ENCODE measurements around the gene PDE6A.
"Not testable (repeated sequence)": the region's sequence is repeated elsewhere in the genome, so short reads cannot be mapped to it uniquely, and the experiment has no call there.

The PDE6A gene

DNA sequence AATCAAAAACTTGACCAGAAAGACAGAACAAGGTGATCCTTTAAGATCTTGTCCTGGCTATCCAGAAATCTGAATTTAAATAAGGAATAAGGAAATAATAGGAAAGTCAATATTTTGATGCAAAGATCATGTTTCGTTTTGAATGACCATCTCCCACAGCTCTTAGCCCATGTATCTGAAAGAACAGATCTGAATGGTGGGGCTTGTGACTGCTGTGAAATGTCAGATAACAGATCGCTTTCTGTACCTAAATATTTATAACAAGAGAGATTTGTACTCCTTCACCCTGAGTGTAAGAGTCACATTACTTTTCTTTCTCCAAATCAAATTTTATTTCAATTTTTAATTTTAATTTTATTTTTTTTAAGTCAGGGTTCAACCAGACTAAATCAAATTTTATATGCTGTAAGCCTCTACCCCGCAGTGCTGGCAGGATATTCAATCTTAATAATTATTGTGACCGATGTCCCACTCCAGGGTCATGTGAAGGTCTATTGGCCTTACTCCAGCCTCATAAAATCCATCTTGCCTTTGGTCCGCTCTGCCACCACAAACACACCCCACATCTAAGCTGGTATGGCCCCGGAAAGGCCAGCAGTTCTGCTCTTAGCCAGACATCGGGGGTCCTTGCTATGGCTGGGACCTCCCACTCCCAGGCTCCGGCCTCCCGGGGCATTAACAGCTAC is 9.0 kb upstream of the PDE6A start:
- no peak for DNase-seq (ENCODE audit: low read depth in 2 of 2)

DNA sequence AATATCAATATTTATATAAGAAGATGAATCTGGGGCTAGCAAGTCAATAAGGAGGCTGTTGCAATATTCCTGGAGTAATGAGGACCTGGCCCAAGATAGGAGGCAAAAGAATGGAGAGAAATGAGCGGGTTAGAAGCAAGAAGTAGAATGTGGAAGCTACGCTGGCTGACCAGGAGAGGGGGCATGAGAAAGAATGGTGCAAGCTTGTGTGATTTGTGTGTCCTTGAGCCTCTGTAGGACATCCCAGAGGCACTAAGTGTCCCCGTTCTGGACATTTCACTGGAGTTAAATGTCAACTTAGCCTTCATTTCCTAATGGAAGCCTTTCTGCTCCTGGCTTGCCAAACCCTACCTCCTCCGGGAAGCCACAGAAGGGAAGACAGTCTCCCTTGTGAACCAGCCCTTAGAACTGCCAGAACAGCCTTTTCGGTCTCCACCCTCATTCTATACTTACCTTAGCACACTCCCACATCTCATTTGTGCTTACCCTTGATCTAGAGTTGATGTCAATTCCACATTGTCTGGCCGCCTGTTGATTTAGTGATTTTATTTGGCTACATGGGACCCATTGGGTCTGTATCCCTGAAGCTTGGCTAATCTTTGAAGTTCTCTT is 6.7 kb upstream of the PDE6A start:
- DNase-seq (ENCODE audit: low read depth in 2 of 2) = no peak

DNA sequence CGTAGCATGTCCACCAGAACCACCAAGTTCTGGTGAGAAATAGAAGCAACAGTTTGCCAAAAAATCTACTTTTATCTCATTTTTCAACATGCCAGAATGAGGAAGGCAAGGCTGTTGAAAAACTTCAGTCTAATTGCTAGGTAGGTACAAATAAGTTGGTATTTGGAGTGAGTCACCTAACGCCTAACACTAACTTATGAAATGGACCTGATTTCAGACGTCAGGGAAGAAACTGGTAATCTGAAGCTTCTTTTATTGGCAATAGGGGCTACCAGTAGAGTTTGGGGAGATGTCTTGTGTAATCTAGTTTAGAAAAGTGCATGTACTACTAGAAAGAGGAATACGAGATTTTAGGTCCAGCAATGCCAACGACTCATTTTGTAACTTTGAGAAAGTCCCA is 4.4 kb upstream of the PDE6A start:
- DNase-seq (ENCODE audit: low read depth in 2 of 2) = no peak

DNA sequence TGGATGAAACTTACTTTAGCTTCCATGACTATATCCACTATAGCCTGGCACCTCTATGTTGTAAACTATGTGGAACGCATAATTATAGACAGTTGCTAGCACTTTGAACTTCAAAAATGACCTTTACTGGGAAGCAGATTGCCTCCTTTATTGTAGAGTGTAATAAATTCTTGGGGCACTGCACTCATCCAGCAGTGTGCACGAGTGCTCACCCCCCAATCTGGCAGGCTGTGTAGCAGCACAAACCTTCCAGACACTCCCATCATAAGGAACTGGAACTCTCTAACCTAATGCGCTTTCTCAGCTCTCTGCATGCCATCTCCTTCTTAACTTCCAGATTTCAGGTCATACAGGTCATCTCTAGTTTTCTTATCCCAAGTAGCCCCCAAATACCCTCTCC is 1.5 kb upstream of the PDE6A start:
- DNase-seq (ENCODE audit: low read depth in 2 of 2) = no peak

DNA sequence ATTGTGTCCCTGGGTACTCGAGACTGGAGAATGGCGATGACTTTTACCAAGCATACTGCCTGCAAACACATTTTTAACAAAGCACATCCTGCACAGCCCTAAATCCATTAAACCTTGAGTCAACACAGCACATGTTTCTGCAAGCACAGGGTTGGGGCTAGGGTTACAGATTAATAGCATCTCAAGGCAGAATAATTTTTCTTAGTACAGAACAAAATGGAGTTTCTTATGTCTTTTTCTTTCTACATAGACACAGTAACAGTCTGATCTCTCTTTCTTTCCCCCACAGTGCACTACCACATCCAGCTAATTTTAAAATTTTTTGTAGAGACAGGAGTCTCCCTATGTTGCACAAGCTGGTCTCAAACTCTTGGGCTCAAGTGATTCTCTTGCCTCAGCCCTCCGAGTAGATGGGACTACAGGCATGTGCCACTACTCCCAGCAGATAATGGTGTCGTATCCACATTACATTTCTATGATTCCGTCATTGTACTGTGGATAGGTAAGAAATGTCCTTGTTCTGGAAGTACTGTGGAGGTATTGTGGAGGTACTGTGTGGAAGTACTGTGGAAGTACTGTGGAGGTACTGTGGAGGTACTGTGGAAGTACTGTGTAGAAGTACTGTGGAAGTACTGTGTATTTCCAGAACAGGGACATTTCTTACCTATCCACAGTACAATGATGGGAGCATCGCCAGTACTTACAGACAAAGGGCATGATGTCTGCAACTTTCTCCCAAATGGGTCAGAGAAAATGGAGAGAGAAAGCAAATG is 1.2 kb downstream of the PDE6A start:
- not testable (repeated sequence) for DNase-seq (ENCODE audit: low read depth in 2 of 2)

DNA sequence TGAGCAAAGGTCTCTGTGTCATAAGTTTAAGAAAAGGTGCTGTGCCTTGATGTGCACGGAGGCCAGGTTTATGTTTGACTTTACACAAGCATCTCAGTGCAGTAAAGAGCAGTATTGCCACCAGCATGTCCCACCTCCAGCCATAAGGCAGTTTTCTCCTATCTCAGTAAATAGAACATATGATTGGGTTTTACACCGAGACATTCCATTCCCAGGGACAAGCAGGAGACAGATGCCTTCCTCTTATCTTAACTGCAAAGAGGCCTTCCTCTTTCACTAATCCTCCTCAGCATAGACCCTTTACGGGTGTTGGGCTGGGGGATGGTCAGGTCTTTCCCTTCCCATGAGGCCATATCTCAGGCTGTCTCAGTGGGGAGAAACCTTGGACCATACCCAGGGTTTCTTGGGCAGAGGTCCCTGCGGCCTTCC is 1.8 kb downstream of the PDE6A start:
- DNase-seq (ENCODE audit: low read depth in 2 of 2) = not testable (repeated sequence)

DNA sequence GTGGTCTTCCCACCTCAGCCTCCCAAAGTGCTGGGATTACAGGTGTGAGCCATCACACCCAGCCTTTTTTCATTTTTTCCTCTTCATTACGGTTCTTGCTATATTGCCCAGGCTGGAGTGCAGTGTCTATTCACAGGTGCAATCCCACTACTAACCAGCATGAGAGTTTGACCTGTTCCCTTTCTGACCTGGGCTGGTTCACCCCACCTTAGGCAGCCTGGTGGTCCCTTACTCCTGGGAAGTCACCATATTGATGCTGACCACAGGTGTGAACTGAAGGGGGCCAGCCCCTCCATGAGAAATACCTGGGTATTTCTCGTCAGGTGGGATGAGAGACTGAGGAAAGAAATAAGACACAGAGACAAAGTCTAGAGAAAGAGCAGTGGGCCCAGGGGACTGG is 2.4 kb downstream of the PDE6A start:
- DNase-seq (ENCODE audit: low read depth in 2 of 2) = no peak

DNA sequence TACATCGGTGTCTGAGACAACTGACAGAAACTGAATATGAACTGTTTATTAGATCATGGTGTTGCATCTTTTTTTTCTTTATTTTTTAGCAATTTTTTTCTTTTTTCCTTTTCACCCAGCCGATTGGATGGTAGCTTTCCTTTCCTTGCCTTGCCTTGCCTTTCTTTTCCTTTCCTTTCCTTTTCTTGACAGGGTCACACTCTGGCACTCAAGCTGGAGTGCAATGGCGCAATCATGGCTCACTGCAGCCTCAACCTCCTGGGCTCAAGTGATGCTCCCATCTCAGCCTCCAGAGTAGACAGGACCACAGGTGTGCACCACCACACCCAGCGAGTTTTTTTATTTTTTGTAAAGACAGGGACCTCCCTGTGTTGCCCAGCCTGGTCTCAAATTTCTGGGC is 2.8 kb downstream of the PDE6A start:
- DNase-seq (ENCODE audit: low read depth in 2 of 2) = no peak

DNA sequence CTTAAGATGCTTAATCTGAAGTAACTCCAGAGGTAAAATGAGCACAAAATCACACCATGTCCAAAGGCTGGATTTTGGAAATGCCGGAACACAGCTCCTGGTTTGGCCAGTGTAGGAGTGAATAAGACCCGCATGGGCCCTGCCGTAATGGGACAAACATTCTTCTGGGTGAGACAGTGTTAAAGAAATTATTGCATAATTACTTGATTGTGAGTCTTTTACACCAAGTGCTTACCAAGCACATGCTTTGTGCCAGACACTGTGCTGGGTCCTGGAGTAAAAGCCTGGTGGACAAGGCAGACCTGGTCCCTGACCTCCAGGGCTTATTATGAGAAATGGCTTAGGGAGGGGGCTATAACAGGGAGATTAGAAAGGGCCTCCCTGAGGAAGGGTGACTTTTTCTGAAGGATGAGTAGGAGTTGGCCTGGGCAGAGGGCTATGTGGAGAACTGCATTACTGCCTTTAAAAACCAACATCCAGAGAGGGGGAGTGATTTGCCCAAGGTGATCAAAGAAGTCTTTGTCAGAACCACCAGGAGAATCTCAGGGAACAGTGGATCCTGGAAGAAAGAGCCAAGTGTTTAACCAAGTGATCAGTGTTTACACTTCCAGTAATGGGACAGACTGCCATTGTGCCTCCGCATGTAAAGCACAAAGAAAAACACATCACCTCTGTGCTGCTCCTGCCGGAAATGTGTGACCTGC is 3.5 kb downstream of the PDE6A start:
- no peak for DNase-seq (ENCODE audit: low read depth in 2 of 2)

DNA sequence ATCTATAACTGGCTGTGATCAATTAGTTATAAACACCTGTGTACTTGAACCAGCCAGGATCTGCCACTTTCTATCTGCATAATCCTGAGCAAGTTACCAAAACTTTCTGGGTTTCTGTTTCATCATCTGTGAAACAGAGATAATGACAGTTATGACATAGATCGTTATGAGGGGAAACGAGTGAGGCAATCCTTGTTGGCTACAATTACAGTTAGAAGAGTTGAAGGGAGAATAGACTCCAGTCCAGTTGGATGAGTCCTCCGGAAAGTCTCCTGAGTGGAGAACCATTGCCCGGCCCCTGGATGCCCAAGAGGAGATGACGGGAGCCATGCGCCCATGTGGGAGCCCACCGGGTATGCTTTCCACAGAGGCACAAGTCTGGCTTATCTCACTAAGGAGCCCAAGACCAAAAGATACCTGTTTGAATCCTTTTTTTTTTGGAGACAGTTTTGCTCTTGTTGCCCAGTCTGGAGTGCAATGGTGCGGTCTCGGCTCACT is 4.5 kb downstream of the PDE6A start:
- DNase-seq (ENCODE audit: low read depth in 2 of 2) = no peak

DNA sequence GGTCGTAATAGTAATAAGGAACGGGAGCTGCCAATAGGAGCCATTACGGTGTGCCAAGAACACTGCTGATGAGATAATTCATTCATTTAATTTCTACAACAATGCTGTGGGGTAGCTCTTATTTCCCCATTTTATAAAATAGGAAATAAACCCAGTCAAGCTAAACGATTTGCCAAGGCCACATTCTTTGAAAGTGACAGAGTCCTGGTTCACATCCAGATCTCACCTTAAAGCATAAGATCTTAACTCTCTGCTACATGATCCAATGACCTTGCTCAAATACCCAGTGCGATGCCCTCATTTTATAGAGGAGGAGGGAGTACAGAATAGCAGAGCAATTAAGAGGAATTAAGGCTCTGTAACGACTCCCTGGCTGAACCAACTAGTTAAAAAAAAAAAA is 5.0 kb downstream of the PDE6A start:
- DNase-seq (ENCODE audit: low read depth in 2 of 2) = no peak

DNA sequence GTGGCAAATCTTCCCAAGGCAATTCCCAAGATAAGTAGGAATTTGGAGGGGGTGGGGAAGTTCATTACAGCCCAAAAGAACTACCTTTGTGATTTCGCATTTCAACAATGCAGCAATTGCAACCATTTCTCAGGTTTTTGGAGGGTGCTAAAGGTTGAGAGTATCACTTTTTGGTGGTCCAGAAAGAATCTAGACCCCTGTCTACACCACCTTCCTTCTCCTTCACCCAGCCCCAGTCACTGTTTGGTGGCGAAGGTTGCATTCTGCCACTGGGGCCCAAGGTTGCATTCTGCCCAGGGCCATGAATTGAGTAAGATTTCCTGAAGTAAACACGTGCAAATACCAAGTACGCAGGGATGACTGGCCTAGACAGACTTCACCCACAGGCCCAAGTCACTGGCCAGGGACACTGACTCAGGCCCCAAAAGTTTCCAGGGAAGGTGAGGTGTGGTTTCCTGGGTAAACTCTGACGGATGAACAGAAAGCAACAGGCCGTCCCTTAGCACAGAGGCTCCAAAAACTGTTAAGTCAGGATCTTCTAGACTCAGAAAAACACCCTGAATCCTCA is 5.7 kb downstream of the PDE6A start:
- no peak for DNase-seq (ENCODE audit: low read depth in 2 of 2)

DNA sequence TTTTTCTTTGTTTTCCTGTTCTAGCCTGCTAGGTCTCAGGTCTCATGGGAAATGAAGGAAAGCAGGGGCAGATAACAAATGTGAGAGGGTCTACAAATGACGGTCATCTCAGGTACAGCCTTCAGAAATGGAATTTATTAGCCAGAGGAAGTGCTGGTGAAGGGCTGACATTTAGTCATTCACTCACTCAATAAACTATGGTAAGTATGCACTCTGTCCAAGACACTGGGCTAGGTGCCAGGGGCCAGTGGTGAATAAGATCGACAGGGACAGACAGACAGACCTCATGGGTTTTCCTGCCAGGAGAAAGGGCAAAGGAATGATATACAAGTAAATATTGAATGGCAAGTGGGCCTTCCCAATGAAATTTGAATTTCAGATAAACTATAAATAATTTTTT is 6.3 kb downstream of the PDE6A start:
- no peak for DNase-seq (ENCODE audit: low read depth in 2 of 2)

DNA sequence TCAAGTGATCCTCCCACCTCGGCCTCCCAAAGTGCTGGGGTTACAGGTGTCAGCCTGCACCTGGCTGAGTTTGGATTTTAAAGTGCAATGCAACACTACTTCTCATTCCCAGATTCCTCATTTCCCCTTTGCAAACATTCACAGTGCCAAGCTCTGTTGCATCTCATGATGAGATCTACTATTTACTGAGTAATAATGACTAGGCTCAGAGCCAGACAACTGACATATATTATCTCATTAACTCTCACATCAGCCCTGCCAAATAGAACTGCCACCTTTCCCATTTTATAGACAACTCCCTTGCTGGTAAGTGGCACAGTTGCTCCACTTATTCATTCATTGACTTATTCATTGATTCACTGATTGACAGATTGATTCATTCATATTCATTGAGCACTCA is 7.0 kb downstream of the PDE6A start:
- no peak for DNase-seq (ENCODE audit: low read depth in 2 of 2)

DNA sequence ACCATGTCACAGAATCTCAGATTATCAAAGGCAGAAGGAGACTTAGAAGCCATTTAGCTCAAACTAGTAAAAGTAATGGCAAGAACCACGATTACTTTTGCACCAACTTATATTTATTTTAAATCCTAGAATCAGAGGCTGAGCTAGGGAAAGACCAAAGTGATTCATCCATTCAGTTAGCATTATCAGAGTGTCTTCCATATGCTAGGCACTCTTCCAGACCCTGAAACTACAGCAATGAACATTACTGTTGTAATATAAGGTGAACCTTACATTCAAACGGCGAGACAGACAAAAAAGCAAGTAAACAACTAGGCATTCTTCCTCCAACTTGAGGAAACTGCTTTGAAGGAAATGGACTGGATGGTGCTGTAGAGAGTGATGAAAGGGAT is 7.9 kb downstream of the PDE6A start:
- DNase-seq (ENCODE audit: low read depth in 2 of 2) = no peak

DNA sequence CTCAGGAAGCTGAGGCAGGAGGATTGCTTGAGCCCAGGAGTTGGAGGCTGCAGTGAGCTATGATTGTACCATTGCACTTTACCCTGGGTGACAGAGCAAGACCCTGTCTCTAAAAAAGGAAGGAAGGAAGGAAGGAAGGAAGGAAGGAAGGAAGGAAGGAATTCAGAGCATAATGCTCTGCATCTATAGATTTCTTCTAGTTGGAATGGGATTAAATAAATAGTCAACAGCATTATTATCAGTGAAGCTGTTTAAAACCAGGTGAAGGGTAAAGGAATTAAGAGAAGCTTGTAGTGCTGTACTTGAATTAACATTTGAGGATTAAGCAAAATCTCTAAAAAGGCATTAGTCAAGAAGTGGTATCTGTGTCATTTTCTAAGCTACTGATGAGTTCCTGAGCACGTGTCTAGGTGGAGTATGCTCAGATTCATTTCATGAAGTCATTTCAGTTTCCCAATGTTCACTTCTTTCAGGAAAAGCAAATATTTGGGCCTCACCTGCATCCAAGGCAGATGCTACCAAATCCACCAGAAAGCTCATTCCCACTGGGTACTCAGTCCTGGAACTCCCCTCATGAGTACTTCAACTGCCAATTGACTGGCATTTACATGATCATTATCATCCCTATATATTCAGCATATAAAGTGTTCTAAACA is 8.4 kb downstream of the PDE6A start:
- no peak for DNase-seq (ENCODE audit: low read depth in 2 of 2)

DNA sequence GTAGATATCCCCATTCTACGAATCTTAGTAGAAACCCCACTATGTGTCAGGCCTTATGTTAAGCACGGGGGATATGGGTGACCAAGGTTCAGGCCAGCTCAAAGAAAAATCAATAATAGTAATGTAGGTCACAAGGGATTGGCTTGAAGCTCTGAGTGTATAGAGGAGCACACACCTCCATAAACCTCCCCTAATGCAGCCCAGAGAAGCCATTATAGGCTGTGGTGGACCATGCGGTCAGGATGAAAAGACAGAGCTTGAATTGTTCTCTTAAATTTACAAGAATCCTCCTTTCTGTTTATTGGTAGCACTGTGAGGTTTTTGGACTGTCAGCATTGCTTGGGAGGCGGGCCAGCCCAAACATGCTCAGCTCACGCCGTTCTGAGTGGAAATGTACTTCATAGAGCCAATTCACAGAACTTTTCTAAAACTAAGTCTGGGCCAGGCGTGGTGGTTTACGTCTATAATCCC is 9.1 kb downstream of the PDE6A start:
- no peak for DNase-seq (ENCODE audit: low read depth in 2 of 2)

DNA sequence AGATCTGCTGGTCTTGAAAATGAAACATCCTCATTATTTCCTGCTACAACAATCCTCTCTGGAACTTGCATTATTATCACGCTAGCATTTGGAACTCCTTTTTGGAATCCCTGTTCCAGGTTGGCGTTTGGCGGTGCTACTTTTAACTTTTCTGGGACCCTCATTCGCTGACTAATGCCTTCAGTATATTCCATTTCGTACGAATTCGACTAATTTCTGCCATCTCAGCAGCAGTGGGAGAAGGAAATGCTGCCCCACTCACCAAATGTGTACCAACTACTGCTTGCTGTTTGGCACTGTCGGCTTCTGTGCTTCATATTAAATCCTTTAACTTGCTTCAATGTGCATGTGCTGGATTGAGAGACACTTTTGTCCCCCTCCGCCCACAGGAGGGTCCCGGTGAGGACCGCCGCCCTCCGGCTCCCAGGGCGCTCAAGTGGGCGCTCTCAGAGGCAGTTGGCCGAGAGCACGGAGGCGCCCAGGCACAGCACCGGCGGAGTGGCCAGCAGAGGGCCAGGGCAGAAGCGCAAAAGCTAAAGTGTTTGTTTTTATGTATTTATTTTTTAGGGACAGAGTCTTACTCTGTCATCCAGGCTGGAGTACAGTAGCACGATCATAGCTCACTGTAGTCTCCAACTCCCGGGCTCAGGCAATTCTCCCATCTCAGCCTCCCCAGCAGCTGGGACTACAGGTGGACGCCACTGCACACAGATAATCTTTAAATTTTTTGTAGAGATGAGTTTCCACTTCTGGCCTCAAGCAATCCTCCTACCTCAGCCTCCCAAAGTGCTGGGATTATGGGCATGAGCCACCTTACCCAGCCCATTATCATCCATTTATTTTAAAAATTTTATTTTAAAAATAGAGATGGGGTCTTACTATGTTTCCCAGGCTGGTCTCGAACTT is 11.9 kb downstream of the PDE6A start:
- no peak for DNase-seq (ENCODE audit: low read depth in 2 of 2)

DNA sequence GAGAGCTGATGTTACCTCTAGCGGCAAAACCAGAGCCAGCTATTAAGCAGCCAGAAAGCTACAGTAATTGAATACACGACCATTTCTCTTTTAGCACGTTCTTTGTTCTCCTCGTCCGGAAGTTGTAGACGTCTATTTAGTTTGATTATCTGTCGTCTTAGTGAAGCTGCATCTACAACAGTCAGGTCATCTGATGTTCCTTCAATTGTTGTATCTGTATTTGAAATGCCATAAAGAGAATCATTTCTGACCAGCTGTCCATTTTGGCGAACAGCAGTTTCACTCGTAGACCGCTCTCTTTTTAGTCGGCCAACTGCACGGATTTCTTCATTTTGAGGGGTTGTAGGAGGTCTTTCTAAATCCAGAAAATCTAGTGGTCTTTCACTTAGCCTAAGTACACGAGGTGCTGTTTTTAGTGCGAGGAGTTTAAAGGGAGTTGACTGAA is 12.6 kb downstream of the PDE6A start:
- no peak for DNase-seq (ENCODE audit: low read depth in 2 of 2)

Measured in stimulated activated CD4-positive, alpha-beta T cell treated with anti-CD3 and anti-CD28 coated beads, Interleukin-15, amount 100 ng/mL, for 48 hours (primary cell).